Measurements from ENCODE around the gene FETUB.

Gene FETUB

DNA sequence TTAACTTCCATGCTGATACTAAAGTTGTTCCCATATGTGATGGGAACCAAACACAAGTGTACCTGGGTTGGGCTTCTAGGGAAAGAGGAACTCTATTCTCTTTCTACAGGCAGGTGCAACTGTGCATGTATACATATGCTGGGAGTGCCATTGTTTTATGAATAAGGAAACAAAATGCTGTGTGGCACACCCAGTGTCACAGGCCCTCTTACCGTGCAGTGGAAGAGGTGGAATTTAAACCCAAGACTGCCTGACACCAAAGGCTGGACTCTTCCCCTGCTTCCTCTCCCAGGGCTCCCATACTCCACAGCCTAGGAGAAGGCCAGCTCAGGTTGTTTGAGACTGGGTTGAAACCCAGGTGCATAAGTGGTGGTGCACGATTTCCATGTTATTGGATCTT is 1.9 kb upstream of the FETUB start:
- DNase-seq = no peak

DNA sequence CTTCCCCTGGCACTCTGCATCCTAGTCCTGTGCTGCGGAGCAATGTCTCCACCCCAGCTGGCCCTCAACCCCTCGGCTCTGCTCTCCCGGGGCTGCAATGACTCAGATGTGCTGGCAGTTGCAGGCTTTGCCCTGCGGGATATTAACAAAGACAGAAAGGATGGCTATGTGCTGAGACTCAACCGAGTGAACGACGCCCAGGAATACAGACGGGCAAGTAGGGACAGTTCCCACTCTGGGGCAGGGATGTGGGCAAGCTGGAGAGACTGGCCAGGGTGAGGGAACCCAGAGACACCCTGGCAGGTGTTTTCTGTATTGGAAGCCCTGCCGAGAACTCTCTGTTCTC is 247 bp downstream of the FETUB start:
- DNase-seq = no peak

GRCh38 chr3:186640929-186641328 is 730 bp downstream of the FETUB start:
- DNase-seq = peak in 1 of 2 experiments; percentile 11

- DNase-seq = no peak
Measured at GRCh38 chr3:186642014-186642413, 1.8 kb downstream of the FETUB start.

DNA sequence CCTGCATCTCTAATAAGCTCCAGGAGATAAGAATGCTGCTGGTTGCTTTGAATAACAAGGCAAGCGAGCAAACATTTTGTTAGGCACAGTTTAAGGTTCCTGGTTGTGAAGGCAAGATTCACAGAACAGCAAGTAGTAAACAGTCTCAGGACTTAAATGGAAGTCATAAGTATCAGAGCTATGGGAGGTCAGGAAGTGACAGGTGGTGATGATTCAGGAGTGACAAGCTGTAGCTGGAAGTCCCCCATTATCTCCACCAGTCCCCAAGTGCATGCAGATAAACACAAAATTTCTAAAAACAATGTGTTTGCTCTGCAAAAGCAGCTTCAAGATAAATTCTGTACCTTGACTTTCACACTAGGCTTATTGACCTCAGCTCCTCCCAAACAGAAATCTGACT is 3.3 kb downstream of the FETUB start:
- no peak for DNase-seq

GRCh38 chr3:186644683-186645082 is 4.5 kb downstream of the FETUB start:
- DNase-seq = no peak

DNA sequence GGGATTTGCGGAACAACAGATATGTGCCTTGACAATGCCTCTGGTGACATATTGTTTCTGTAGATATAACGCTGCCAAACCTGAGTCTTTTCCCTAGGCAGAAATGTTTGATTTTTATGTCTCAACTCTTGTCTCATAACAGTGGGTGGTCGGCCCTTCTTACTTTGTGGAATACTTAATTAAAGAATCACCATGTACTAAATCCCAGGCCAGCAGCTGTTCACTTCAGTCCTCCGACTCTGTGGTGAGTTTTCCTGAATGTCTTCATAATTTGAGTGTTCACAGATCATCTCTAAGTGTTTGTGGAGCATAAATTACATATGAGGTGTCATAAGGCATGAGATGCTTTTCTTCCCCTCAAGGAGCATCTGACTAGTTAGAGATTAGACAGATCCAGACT is 5.9 kb downstream of the FETUB start:
- DNase-seq = no peak

DNA sequence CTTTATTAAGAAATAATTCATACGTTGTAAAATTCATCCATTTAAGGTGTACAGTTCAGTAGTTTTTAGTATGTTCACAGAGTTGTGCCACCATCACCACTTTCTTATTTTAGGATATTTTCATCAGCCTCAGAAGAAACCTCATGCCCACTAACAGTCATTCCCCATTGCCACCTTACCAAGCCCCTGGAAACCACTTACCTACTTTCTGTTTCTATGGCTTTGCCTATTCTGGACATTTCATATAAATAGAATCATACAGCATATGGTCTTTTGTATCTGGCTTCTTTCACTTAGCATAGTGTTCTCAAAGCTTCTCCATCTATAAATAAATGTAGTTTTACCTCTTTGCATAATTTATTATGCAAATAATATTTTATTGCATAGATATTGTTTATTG is 6.6 kb downstream of the FETUB start:
- DNase-seq = no peak

DNA sequence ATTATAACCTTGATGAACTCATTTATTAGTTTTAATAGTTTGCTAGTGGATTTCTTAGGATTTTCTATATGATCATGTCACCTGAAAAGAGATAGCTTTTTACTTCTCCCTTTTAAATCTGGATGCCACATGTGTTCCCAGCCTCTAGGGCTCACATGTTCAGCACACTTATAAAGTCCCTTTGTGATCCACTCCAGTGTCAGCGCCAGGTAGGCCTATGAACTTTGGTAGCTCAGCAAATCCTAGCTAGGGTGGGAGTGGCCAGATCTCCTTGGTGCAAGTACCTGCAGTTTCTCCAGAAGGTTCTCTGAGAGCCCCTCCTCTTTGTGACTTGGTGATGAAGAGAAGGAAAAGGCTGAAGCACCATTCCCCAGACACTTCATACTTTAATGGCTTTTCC is 8.7 kb downstream of the FETUB start:
- DNase-seq = no peak

DNA sequence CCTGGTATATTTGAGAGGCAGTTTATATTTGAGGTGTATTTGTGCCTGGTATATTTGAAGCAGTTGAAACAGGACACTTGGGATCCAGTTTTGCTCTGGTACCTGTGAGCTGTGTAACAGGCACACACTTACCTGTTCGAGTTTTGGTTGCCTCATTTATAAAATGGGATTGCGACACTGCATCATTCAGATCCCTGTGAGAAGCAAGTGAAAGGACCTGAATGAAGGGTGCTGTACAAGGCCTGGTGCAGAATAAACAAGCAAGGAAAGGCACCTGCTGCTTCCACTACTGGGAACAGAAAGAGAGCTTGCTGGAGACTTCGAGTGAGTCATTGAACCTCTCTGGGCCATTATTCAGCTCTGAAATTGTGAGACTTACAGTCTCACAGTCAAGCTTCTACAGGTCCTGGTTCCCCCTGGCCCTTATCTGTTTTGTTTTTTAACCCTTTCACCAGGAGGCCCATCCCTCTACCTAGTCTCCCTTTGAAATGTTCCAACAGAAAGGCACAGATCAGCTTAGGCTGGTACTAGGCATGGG is 11.5 kb downstream of the FETUB start:
- DNase-seq = no peak

- DNase-seq = peak; percentile 26 to 40
Measured at GRCh38 chr3:186653080-186653707, 13.0 kb downstream of the FETUB start.

DNA sequence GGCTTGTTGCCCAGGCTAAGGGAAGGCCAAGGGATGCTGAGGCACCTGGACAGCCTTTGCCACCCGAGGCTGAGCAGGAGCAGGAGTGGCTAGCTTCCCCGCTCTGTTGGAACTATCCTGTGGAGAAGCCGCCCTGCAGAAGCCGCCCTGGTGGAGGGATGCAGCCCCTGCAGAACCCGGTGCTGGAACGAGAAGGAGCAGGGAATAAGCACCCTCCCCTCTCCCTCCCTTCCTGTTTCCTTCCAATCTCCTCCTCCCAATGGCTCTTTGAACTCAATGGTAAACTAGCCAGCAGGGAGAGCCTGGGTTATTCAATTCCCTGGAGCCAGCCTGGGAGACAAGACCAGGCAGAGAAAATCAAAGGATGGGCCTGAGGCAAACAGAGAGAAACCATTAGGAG is 13.8 kb downstream of the FETUB start:
- DNase-seq = no peak

- no peak for DNase-seq
Measured at GRCh38 chr3:186663361-186664118, 23.3 kb downstream of the FETUB start.

DNA sequence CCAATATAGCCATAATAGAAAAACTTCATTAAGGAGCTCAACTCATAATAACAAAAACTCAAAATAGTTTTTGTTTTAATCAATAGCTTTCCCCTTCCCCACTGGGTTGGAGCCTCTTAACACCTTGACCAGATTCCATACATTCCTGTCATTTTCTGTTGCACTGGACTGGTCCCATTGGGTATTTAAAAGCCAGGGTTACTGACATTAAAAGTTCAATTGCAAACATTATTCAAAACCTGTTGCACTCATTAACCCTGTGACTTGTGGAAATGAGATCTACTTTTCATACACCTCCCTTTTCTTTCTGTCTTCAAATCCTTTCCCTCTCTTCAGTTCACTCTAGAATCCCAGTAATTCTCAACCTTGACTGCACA is 23.9 kb downstream of the FETUB start:
- no peak for DNase-seq

DNA sequence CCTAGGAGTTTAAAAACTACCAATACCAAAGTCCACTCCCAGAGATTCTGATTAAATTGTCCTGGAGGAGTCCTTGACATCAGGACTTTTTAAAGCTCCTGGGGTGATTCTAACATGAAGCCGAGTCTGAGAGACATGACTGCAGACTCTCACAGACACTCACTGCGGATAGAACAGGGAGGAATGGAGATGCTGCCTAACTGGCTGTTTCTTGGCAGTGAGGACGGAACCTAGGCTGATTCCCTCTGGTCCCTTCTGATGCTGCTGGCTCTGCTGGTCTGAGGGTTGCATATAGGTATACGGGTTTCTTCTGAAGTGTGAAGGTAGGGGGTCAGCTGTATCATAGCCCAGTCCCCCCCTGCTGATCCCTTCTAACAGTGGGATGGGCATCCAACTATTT is 24.3 kb downstream of the FETUB start:
- no peak for DNase-seq

DNA sequence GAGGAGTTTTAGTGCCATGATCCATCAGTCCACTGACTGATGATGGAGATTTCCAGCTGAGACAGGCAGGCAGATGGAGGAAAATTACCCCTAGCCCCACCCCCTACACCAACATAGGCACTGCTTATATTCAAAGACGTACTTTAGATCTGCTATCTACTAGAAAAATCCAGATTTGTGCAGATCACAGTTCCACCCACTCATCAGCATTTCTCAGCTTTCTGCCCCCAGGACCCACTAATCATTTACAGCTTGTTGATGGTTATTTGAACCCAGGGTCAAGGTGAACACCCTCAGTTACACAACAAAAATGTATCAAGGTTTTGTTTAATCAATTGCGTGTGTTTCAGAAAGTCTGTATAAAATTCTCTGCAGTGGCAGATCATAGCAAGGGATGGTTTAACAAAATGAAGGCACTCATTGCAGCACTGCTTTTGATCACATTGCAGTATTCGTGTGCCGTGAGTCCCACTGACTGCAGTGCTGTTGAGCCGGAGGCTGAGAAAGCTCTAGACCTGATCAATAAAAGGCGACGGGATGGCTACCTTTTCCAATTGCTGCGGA is 25.5 kb downstream of the FETUB start, which contains the start of gene HRG:
Gene HRG (plus strand): TSS at position 390 of the 564 bp plus-strand sequence. CDS start 18 bp downstream, at position 408.
- no peak for DNase-seq

- no peak for DNase-seq
Measured at GRCh38 chr3:186668426-186668825, 28.2 kb downstream of the FETUB start.

- no peak for DNase-seq
Measured at GRCh38 chr3:186669378-186670084, 29.3 kb downstream of the FETUB start.

DNA sequence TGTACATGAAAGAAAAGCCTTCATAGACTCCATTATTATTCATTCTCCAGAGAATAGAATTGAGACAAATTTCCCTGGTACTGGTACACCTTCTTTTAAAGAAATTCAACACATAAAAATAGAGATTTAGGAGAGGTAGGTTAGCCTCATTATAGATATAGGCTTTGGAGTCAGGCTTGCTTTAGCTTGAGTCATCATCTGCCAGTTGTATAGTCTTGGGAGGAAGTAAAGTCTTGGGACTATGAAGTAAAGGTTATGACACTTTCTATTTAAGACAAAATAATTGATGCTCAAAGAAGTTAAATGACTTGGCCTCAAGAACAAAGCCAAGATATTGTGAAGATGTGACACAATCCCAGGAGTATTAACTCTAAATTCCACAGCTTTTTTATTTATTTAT is 30.0 kb downstream of the FETUB start:
- no peak for DNase-seq

DNA sequence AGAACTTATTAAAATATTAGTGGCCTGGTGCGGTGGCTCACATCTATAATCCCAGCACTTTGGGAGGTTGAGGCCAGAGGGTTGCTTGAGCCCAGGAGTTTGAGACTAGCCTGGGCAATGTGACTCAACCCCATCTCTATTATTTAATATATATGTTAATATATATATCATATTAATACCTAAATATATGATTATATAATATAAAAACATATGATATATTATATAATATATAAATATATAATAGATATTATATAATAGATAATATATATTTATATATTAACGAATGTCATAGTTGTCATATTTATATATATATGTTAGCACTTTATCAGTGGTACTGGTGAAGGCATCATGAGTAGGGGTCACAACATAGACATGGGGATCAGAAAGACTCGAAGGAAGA is 30.9 kb downstream of the FETUB start:
- DNase-seq = no peak

DNA sequence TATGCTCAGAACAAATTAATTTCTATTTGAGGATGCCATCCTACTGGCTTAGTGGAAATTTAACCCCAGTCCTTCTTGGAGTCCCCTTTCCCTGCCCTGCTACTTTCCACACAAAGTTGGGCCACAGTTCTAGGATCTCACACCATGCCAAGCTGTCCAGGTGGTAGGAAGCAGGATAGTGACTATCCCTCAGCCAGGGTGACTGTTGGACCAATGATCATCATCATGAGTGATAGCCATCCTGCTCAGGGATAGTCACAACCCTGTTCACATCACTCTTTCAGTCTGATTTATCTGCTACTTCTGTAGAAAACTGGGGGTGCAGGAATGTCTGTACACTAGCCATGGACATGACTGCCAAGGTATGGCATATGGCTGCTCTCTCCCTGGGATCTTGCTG is 38.4 kb downstream of the FETUB start:
- no peak for DNase-seq

GRCh38 chr3:186679151-186679550 is 39.0 kb downstream of the FETUB start:
- DNase-seq = no peak

GRCh38 chr3:186680869-186681268 is 40.7 kb downstream of the FETUB start:
- no peak for DNase-seq

DNA sequence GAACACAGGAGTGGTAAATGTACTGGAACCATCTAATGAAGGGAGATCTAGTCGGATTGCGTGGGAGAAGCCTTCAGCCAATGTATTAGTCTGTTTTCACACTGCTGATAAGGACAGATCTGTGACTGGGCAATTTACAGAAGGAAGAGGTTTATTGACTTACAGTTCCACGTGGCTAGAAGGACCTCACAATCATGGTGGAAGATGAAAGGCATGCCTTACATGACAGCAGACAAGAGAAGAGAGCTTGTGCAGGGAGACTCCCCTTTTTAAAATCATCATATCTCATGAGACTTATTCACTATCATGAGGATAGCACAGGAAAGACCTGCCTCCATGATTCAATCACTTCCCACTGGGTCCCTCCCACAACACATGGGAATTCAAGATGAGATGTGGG is 42.6 kb downstream of the FETUB start:
- no peak for DNase-seq

Data from NCI-H187 (cell line).